ENCODE data around the gene SMG6.
"Not testable (repeated sequence)": the region's sequence is repeated elsewhere in the genome, so short reads cannot be mapped to it uniquely, and the experiment has no call there.

The SMG6 gene

GRCh38 chr17:2019723-2020122, 283.9 kb downstream of the SMG6 start:
- no peak for DNase-seq

- DNase-seq: no peak
These were observed 284.7 kb downstream of the SMG6 start for GRCh38 chr17:2018716-2019510.

- no peak for DNase-seq
These were observed 286.2 kb downstream of the SMG6 start for GRCh38 chr17:2017274-2017941.

GRCh38 chr17:2016494-2016893, 287.1 kb downstream of the SMG6 start:
- DNase-seq: no peak

- no peak for DNase-seq
These were observed 288.3 kb downstream of the SMG6 start for GRCh38 chr17:2015314-2015713.

GRCh38 chr17:2013994-2014317, 289.6 kb downstream of the SMG6 start:
- no peak for DNase-seq

GRCh38 chr17:2013220-2013993, 290.2 kb downstream of the SMG6 start:
- not testable (repeated sequence) for DNase-seq

GRCh38 chr17:2012499-2012898, 291.1 kb downstream of the SMG6 start:
- DNase-seq: no peak

- no peak for DNase-seq
These were observed 291.9 kb downstream of the SMG6 start for GRCh38 chr17:2011411-2012371.

Measured in stimulated activated naive CD4-positive, alpha-beta T cell treated with Interleukin-2 at 50 U/mL for 16 hours (primary cell).